ENCODE results near the gene CTNNBL1.

- TF ChIP-seq POLR2AphosphoS5 (IDR thresholded peaks at IDR 0.05; ENCODE audit: insufficient read depth, low read depth, low read length) (no peak), CTCF (IDR thresholded peaks at IDR 0.05; ENCODE audit: extremely low read depth in 1 of 2, insufficient read depth in 1 of 2, low read depth in 1 of 2, low read length in 2 of 2) (no peak), POLR2A (IDR thresholded peaks at IDR 0.05; ENCODE audit: low read depth, low read length) (no peak), JUN (IDR thresholded peaks at IDR 0.05; ENCODE audit: borderline replicate concordance, insufficient read depth, insufficient read length, low read depth) (no peak), MAX (IDR thresholded peaks at IDR 0.05; ENCODE audit: insufficient read depth, insufficient read length) (no peak), GATA2 (IDR thresholded peaks at IDR 0.05; ENCODE audit: insufficient read depth, insufficient read length, low read depth, low read length) (no peak), MYC (IDR thresholded peaks at IDR 0.05; ENCODE audit: low read depth, low read length) (no peak), FOS (IDR thresholded peaks at IDR 0.05; ENCODE audit: borderline replicate concordance, insufficient read depth, low read length) (no peak), EZH2 (IDR thresholded peaks at IDR 0.05; ENCODE audit: borderline replicate concordance, low read depth, low read length, severe bottlenecking) (no peak)
Measured at GRCh38 chr20:37677969-37678861, 15.6 kb upstream of the CTNNBL1 start.
